H1 (cell line): ENCODE data around the gene SPOCK1. TPM values are rescaled to one million over a fixed set of nuclear protein-coding genes. Genes with fewer than 3 reads are reported as not detected.

Experiments
- CTCF ChIA-PET: fragments of 300-600 bp; sonication (Branson Sonifier 250); formaldehyde crosslinking; loops from one replicate; lab custom pipeline; 2021; ENCODE audit not compliant: partially characterized antibody; lab: Charles Lee
- POLR2A ChIA-PET: fragments of 300-600 bp; sonication (Branson Sonifier 250); formaldehyde crosslinking; loops from one replicate; lab custom pipeline; 2021; ENCODE audit warnings: inconsistent platforms; ENCODE audit not compliant: partially characterized antibody; lab: Charles Lee
- DNase-seq, 2 experiments: peaks; one replicate each; pipeline versions ENCODE4 v3.0.0 to v3.0.0-alpha.2; 2010 to 2022; ENCODE audit warnings: low spot score in 2 of 2, low read depth in 1 of 2, mixed read lengths in 1 of 2
- FAIRE-seq: peaks from 2 replicates; lab custom pipeline; 2011; peaks lifted over from hg19 to GRCh38; lab: Jason Lieb, UNC
- H2AFZ ChIP-seq: 2 replicates; pipeline ENCODE4 v1.8.1; 2012; ENCODE audit warnings: low read length, inconsistent platforms
- H2AK5ac ChIP-seq: 2 replicates; pipeline ENCODE4 v1.6.1; 2013; ENCODE audit warnings: low read depth, low read length
- H2BK120ac ChIP-seq: replicated peaks from 2 replicates; pipeline ENCODE3; 2013; ENCODE audit warnings: low read depth, low read length, inconsistent platforms
- H2BK12ac ChIP-seq: 2 replicates; pipeline ENCODE4 v1.6.1; 2013; ENCODE audit warnings: low read depth, low read length
- H2BK15ac ChIP-seq: 2 replicates; pipeline ENCODE4 v1.6.1; 2013; ENCODE audit warnings: low read length
- H2BK20ac ChIP-seq: 2 replicates; pipeline ENCODE4 v1.6.1; 2013; ENCODE audit warnings: low read length
- H2BK5ac ChIP-seq: 2 replicates; pipeline ENCODE4 v1.6.1; 2013; ENCODE audit warnings: low read depth, low read length
- H3K14ac ChIP-seq: 2 replicates; pipeline ENCODE4 v1.6.1; 2013; ENCODE audit warnings: inconsistent platforms; ENCODE audit not compliant: insufficient read length
- H3K18ac ChIP-seq: 2 replicates; pipeline ENCODE4 v1.6.1; 2013; ENCODE audit warnings: low read length; ENCODE audit errors: extremely low read depth
- H3K23ac ChIP-seq: 2 replicates; pipeline ENCODE4 v1.6.1; 2013; ENCODE audit warnings: inconsistent platforms; ENCODE audit not compliant: insufficient read length
- H3K23me2 ChIP-seq: 2 replicates; pipeline ENCODE4 v1.6.1; 2013; ENCODE audit warnings: low read depth, low read length
- H3K27ac ChIP-seq: 2 replicates; pipeline ENCODE4 v1.6.1; 2011; ENCODE audit warnings: low read depth, low read length, inconsistent platforms
- H3K27me3 ChIP-seq, 4 experiments: replicated peaks in 1 of 4; 1 replicate in 1 of 4; 2 replicates in 3 of 4; pipeline versions ENCODE4 v1.6.1 to v1.8.1; 2011 to 2013; ENCODE audit warnings: low read length in 3 of 4, mild to moderate bottlenecking in 3 of 4, inconsistent platforms in 2 of 4, mixed read lengths in 2 of 4, moderate library complexity in 1 of 4; ENCODE audit not compliant: control insufficient read depth in 3 of 4, insufficient read depth in 3 of 4; ENCODE audit errors: extremely low read depth in 1 of 4
- H3K36me3 ChIP-seq, 4 experiments: 2 replicates each; pipeline versions ENCODE4 v1.6.1 to v1.8.1; 2011 to 2013; ENCODE audit warnings: mild to moderate bottlenecking in 4 of 4, low read length in 3 of 4, moderate library complexity in 2 of 4, control low read depth in 1 of 4, inconsistent platforms in 1 of 4; ENCODE audit not compliant: insufficient read depth in 4 of 4, control insufficient read depth in 2 of 4
- H3K4ac ChIP-seq: replicated peaks from 2 replicates; pipeline ENCODE3; 2013; ENCODE audit warnings: low read length, low read depth, mixed read lengths, inconsistent platforms; ENCODE audit not compliant: insufficient read length
- H3K4me1 ChIP-seq, 4 experiments: replicated peaks in 1 of 4; 1 replicate in 1 of 4; 2 replicates in 3 of 4; pipeline versions ENCODE4 v1.6.1 to v1.8.1; 2011 to 2013; ENCODE audit warnings: low read length in 3 of 4, inconsistent platforms in 2 of 4, mixed read lengths in 1 of 4; ENCODE audit not compliant: insufficient read depth in 4 of 4, control insufficient read depth in 3 of 4
- H3K4me2 ChIP-seq, 2 experiments: 2 replicates each; pipeline versions ENCODE4 v1.6.1 to v1.8.1; 2011 to 2013; ENCODE audit warnings: low read depth in 2 of 2, low read length in 2 of 2, control low read depth in 1 of 2, inconsistent platforms in 1 of 2, mild to moderate bottlenecking in 1 of 2; ENCODE audit not compliant: insufficient read depth in 1 of 2
- H3K4me3 ChIP-seq, 4 experiments: fragments of 200-600, 300-600 bp in 1 of 4; sonication (generic), shearing (Covaris generic), sonication (Bioruptor Twin) in 1 of 4; 2 replicates each; pipeline versions ENCODE4 v1.5.1 to v1.8.1; 2011 to 2016; ENCODE audit warnings: low read length in 4 of 4, low read depth in 3 of 4, control low read depth in 2 of 4, inconsistent platforms in 2 of 4, mild to moderate bottlenecking in 2 of 4, mixed read lengths in 1 of 4, moderate library complexity in 1 of 4; ENCODE audit not compliant: insufficient read depth in 2 of 4; ENCODE audit errors: extremely low read depth in 1 of 4
- H3K56ac ChIP-seq: replicated peaks from 2 replicates; pipeline ENCODE3; 2013; ENCODE audit warnings: low read depth, mild to moderate bottlenecking, mixed read lengths, low read length, inconsistent platforms; ENCODE audit not compliant: insufficient read length
- H3K79me1 ChIP-seq: 2 replicates; pipeline ENCODE4 v1.6.1; 2013; ENCODE audit warnings: low read depth, low read length, control low read depth
- H3K79me2 ChIP-seq, 2 experiments: 2 replicates each; pipeline versions ENCODE4 v1.6.1 to v1.8.1; 2012 to 2013; ENCODE audit warnings: low read length in 2 of 2, mild to moderate bottlenecking in 2 of 2, inconsistent platforms in 1 of 2; ENCODE audit not compliant: insufficient read depth in 2 of 2, control insufficient read depth in 1 of 2
- H3K9ac ChIP-seq, 4 experiments: replicated peaks in 1 of 4; 1 replicate in 1 of 4; 2 replicates in 3 of 4; pipeline versions ENCODE4 v1.6.1 to v1.8.1; 2011 to 2013; ENCODE audit warnings: low read depth in 3 of 4, low read length in 3 of 4, control low read depth in 2 of 4, mild to moderate bottlenecking in 2 of 4, moderate library complexity in 2 of 4, inconsistent platforms in 1 of 4; ENCODE audit errors: extremely low read depth in 1 of 4
- H3K9me3 ChIP-seq, 2 experiments: 2 replicates each; pipeline versions ENCODE4 v1.6.1 to v1.8.1; 2012 to 2013; ENCODE audit warnings: mild to moderate bottlenecking in 2 of 2, moderate library complexity in 2 of 2, control low read depth in 1 of 2, inconsistent platforms in 1 of 2, low read depth in 1 of 2, low read length in 1 of 2, mixed read lengths in 1 of 2; ENCODE audit not compliant: insufficient read depth in 2 of 2
- H4K20me1 ChIP-seq, 2 experiments: replicated peaks in 1 of 2; 2 replicates each; pipeline versions ENCODE3 to v1.8.1; 2011 to 2013; ENCODE audit warnings: inconsistent platforms in 2 of 2, low read length in 2 of 2, mild to moderate bottlenecking in 1 of 2; ENCODE audit not compliant: insufficient read depth in 2 of 2, control insufficient read depth in 1 of 2
- H4K5ac ChIP-seq: 2 replicates; pipeline ENCODE4 v1.6.1; 2013; ENCODE audit warnings: low read length, low read depth, mixed read lengths, inconsistent platforms; ENCODE audit not compliant: insufficient read length
- H4K8ac ChIP-seq: 2 replicates; pipeline ENCODE4 v1.8.0; 2013; ENCODE audit warnings: mild to moderate bottlenecking, moderate library complexity, low read length, inconsistent platforms; ENCODE audit not compliant: insufficient read depth; ENCODE audit errors: extremely low read depth
- H4K91ac ChIP-seq: replicated peaks from 2 replicates; pipeline ENCODE3; 2013; ENCODE audit warnings: low read length, mixed read lengths, inconsistent platforms; ENCODE audit not compliant: insufficient read length
- CHD2 ChIP-seq: IDR thresholded peaks from 2 replicates; pipeline ENCODE4 v1.6.1; 2012; ENCODE audit warnings: low read length, improper control_type of control experiment
- KDM5A ChIP-seq: fragments of 200-600 bp; IDR thresholded peaks from 2 replicates; pipeline ENCODE4 v1.7.1; 2012; ENCODE audit warnings: mild to moderate bottlenecking, low read length, inconsistent platforms, mixed read lengths
- NANOG ChIP-seq: IDR thresholded peaks from 2 replicates; pipeline ENCODE4 v1.6.1; 2011; ENCODE audit warnings: low read length, low read depth, mild to moderate bottlenecking, inconsistent platforms; ENCODE audit not compliant: insufficient read depth, poor library complexity, severe bottlenecking
- POLR2AphosphoS5 ChIP-seq: IDR thresholded peaks from 2 replicates; pipeline ENCODE4 v1.6.1; 2011; ENCODE audit warnings: low read depth, low read length
- RBBP5 ChIP-seq: IDR thresholded peaks from 2 replicates; pipeline ENCODE4 v1.7.1; 2012; ENCODE audit warnings: low read depth, mild to moderate bottlenecking, inconsistent platforms, low read length, moderate library complexity, borderline replicate concordance
- RFX5 ChIP-seq: IDR thresholded peaks from 2 replicates; pipeline ENCODE4 v1.6.1; 2011; ENCODE audit warnings: low read depth, low read length, improper control_type of control experiment, borderline replicate concordance
- RNF2 ChIP-seq: fragments of 200-900, 300-1000 bp; sonication (generic); IDR thresholded peaks from 2 replicates; pipeline ENCODE4 v1.7.1; 2016; ENCODE audit warnings: borderline replicate concordance, low read depth, mild to moderate bottlenecking, antibody characterized with exemption, low read length; ENCODE audit not compliant: poor library complexity, severe bottlenecking; ENCODE audit errors: missing control alignments
- TAF1 ChIP-seq: IDR thresholded peaks from 2 replicates; pipeline ENCODE4 v1.6.1; 2011; ENCODE audit warnings: mild to moderate bottlenecking, low read depth, low read length
- WGBS, 2 experiments: shearing (Covaris generic) in 1 of 2; methylation state at CpG; one replicate each; pipeline versions ENCODE4 v1.1.6 to v1.1.7; 2013 to 2015; ENCODE audit warnings: low lambda C conversion rate in 2 of 2, mixed read lengths in 2 of 2, inconsistent platforms in 1 of 2, low coverage in 1 of 2, missing lambda C conversion rate in 1 of 2; ENCODE audit not compliant: insufficient replicate concordance in 2 of 2, insufficient coverage in 1 of 2, insufficient read length in 1 of 2; ENCODE audit errors: extremely low coverage in 1 of 2, missing lambda C conversion rate in 1 of 2; 5-methylcytosine and 5-hydroxymethylcytosine counted together
- polyA plus RNA-seq, 7 experiments: library from polyadenylated mRNA; depleted of rRNA in 3 of 7; stranded (reverse) in 5 of 7; unstranded in 2 of 7; fragments of >200 nt in 5 of 7; fragments of 200-250 nt in 2 of 7; gene quantifications; 1 replicate in 5 of 7; 2 replicates in 1 of 7; 4 replicates in 1 of 7; pipeline versions ENCODE4 v1.2.1 to v1.2.3, GENCODE V29; 2011 to 2013; ENCODE audit warnings: missing spikeins in 2 of 7, mixed read lengths in 2 of 7
- total RNA-seq: library from RNA; stranded (reverse); fragmentation: NEBNext Ultra II Directional; extraction: Animal tissue kit (Norgen Biotek cat#: 25700); gene quantifications from 2 replicates; pipeline ENCODE4 v1.2.1, GENCODE V29; 2021

Gene SPOCK1
- total and polyA plus RNA-seq, 2 of the 8 experiments (the other 6 are each of a cell fraction or from before 2014, with no cell fraction given) = 6.9 to 18.1 TPM

DNA sequence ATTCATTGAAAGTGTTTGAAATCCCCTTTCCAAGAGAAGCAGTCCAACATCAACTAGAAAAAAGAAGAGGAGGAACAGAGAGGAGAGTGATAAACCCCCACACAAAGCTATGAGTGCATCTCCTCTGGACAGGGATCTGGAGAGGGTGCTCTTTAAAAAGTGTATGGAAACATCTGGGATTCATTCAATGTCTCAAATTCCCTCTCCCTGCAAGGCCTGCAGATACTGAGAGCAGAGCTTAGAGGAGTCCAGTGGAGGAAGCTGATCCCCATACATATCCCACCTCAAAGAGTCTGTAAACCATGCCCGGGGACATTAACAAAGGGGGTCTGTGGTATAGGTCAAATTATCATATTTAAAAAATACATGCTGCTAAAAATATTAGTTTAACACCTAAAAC lies 2.2 kb downstream of the SPOCK1 start:
- H2AFZ ChIP-seq = no peak overlapping the region
- no peaks in the 10 kb centered on the region for H3K36me3 ChIP-seq
- H3K18ac ChIP-seq = no peak overlapping the region
- H3K4me2 ChIP-seq = no peak overlapping the region; a peak in 1 of 4 replicates
- H3K4me1 ChIP-seq = no peaks in the 10 kb centered on the region; a peak in 1 of 7 replicates
- no peak for FAIRE-seq
- no peak overlapping the region for H2AK5ac ChIP-seq
- no peak for TF ChIP-seq KDM5A
- no peak for TF ChIP-seq RBBP5
- TF ChIP-seq CHD2 = no peak
- no peak for TF ChIP-seq RFX5
- TF ChIP-seq TAF1 = no peak
- TF ChIP-seq RNF2 = no peak
- no peak for TF ChIP-seq NANOG
- no peak for TF ChIP-seq POLR2AphosphoS5
- TF ChIP-seq, all 59 proteins: peak for 0
- no peak overlapping the region for H2BK15ac ChIP-seq
- H3K79me2 ChIP-seq = no peaks in the 10 kb centered on the region
- H3K14ac ChIP-seq = no peak overlapping the region
- peaks cover 11 to 25% (median 18%) of the 10 kb centered on the region in 4 experiments for H3K27me3 ChIP-seq
- ChIA-PET POLR2A (interaction anchor here (2.2 kb wide), 1 partner anchor 177 kb away, joined by 5 read pairs; no protein-coding TSS in a partner anchor), CTCF (interaction anchor here (1.0 to 4.6 kb wide), 7 partner anchors 10 to 694 kb away, joined by 3 to 47 read pairs (median 7); no protein-coding TSS in a partner anchor)
- WGBS, 2 experiments = 82% methylated on average over 1 of the region's 1 CpG; no CpG with 5 or more reads in 1 of the 2 experiments
- H3K23me2 ChIP-seq = peaks cover 5% of the 10 kb centered on the region; the same call in 1 of the 2 replicates
- H4K5ac ChIP-seq = no peak overlapping the region
- no peak overlapping the region for H3K4me3 ChIP-seq
- H4K8ac ChIP-seq = no peak overlapping the region
- H3K56ac ChIP-seq = no peak overlapping the region
- H3K27ac ChIP-seq = no peak overlapping the region
- H4K20me1 ChIP-seq = peaks cover 0 to 2% of the 10 kb centered on the region in 2 experiments
- H2BK12ac ChIP-seq = no peak overlapping the region
- no peak overlapping the region for H2BK120ac ChIP-seq
- no peak overlapping the region for H2BK20ac ChIP-seq
- no peak overlapping the region for H3K4ac ChIP-seq
- H3K23ac ChIP-seq = no peak overlapping the region
- H2BK5ac ChIP-seq = no peak overlapping the region
- H3K9me3 ChIP-seq = no peaks in the 10 kb centered on the region
- H3K9ac ChIP-seq = no peak overlapping the region
- H3K79me1 ChIP-seq = no peaks in the 10 kb centered on the region
- DNase-seq = no peak
- H4K91ac ChIP-seq = no peak overlapping the region
